ENCODE data around the gene LILRA2.
"Not testable (repeated sequence)": the region's sequence is repeated elsewhere in the genome, so short reads cannot be mapped to it uniquely, and the experiment has no call there.

DNA sequence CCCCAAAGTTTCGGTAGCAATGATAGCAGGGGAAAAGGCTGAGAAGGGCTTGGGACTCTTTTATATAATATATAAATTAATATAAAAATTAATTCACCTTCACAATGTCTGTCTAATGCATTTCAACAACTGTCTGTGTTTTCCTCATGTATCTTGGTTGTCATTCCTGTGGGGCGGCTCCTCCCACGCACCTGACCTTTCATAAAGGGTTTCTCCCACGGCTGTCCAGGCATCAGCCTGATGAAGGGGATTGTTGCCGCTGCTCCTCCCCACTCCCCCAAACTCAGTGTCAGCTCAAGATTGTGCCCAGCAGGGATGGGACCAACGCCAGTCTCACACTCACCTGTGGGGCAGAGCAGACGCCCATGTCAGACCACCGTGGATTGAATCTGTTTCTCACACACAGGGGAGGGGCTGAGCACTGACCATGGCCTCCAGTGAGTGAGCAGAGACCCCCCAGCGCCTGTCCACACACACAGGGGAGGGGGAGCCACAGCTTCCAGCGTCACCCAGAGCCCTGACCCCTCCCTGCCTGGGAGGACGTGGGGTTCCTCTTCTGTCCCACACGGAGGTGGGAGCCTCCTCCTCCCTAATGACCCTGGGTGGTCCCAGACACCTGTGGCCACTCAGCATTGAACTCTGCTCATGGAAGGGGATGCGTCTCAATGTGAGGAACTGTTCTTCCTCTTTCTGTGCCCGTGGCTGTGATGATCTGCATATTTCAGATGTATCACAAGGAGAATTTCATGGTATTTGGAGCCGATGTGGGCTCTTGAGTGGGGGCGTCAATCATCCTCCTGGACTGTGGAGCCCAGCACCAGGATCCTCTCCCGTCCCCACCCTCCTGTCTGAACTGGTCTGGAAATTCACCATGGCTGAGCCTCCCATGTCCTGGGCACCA is 1.6 kb upstream of the LILRA2 start:
- TF ChIP-seq, protein P1, sequence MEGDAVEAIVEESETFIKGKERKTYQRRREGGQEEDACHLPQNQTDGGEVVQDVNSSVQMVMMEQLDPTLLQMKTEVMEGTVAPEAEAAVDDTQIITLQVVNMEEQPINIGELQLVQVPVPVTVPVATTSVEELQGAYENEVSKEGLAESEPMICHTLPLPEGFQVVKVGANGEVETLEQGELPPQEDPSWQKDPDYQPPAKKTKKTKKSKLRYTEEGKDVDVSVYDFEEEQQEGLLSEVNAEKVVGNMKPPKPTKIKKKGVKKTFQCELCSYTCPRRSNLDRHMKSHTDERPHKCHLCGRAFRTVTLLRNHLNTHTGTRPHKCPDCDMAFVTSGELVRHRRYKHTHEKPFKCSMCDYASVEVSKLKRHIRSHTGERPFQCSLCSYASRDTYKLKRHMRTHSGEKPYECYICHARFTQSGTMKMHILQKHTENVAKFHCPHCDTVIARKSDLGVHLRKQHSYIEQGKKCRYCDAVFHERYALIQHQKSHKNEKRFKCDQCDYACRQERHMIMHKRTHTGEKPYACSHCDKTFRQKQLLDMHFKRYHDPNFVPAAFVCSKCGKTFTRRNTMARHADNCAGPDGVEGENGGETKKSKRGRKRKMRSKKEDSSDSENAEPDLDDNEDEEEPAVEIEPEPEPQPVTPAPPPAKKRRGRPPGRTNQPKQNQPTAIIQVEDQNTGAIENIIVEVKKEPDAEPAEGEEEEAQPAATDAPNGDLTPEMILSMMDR (IDR thresholded peaks at IDR 0.05), result not testable (repeated sequence)
- not testable (repeated sequence) for TF ChIP-seq POLR2A, EP300 (IDR thresholded peaks at IDR 0.05)
